ENCODE measurements around the gene TWIST2.

The TWIST2 gene

GRCh38 chr2:238848976-238849853 lies 1.3 kb downstream of the TWIST2 start:
- H3K9ac ChIP-seq (ENCODE audit: low read length), result no peak overlapping the region
- no peak overlapping the region for H3K27ac ChIP-seq (ENCODE audit: low read length)
- H3K4me2 ChIP-seq (ENCODE audit: low read depth, low read length), result no peak overlapping the region

GRCh38 chr2:238850091-238850490 lies 2.2 kb downstream of the TWIST2 start:
- H3K9me3 ChIP-seq (replicated peaks; ENCODE audit: insufficient read depth, low read length), result no peaks in the 10 kb centered on the region
- no peaks in the 10 kb centered on the region for H3K79me2 ChIP-seq (ENCODE audit: low read length)
- H4K20me1 ChIP-seq (ENCODE audit: insufficient read depth, low read length), result no peaks in the 10 kb centered on the region
- no peaks in the 10 kb centered on the region for H3K4me1 ChIP-seq (ENCODE audit: low read length)
- TF ChIP-seq CTCF (IDR thresholded peaks at IDR 0.05; ENCODE audit: low read length), result no peak
- TF ChIP-seq EZH2phosphoT487 (IDR thresholded peaks at IDR 0.05; ENCODE audit: low read length), result no peak
- TF ChIP-seq EZH2 (optimal IDR thresholded peaks at IDR 0.05; ENCODE audit: low read depth, low read length), result no peak
- DNase-seq, result no peak
- H2AFZ ChIP-seq (ENCODE audit: low read length), result no peak overlapping the region
- H3K27me3 ChIP-seq (replicated peaks; ENCODE audit: insufficient read depth, low read length), result peaks cover 42% of the 10 kb centered on the region
- no peak overlapping the region for H3K4me3 ChIP-seq (ENCODE audit: low read length)
- H3K4me2 ChIP-seq (ENCODE audit: low read depth, low read length), result no peak overlapping the region
- no peaks in the 10 kb centered on the region for H3K36me3 ChIP-seq (replicated peaks; ENCODE audit: insufficient read depth, low read length)
- no peaks in the 10 kb centered on the region for H3F3A ChIP-seq (ENCODE audit: insufficient read depth, low read length)
- no peak overlapping the region for H3K9ac ChIP-seq (ENCODE audit: low read length)
- H3K27ac ChIP-seq (ENCODE audit: low read length), result no peak overlapping the region
- H3K9me2 ChIP-seq (replicated peaks; ENCODE audit: insufficient read depth, low read length), result no peaks in the 10 kb centered on the region

More at GRCh38 chr2:238848976-238849853, 1.3 kb downstream of the TWIST2 start:
- H3K79me2 ChIP-seq (ENCODE audit: low read length), result no peaks in the 10 kb centered on the region
- no peaks in the 10 kb centered on the region for H3K36me3 ChIP-seq (replicated peaks; ENCODE audit: insufficient read depth, low read length)
- H3K4me1 ChIP-seq (ENCODE audit: low read length), result no peaks in the 10 kb centered on the region
- TF ChIP-seq CTCF (IDR thresholded peaks at IDR 0.05; ENCODE audit: low read length) (no peak), EZH2phosphoT487 (IDR thresholded peaks at IDR 0.05; ENCODE audit: low read length) (no peak), EZH2 (optimal IDR thresholded peaks at IDR 0.05; ENCODE audit: low read depth, low read length) (no peak)
- H4K20me1 ChIP-seq (ENCODE audit: insufficient read depth, low read length), result no peaks in the 10 kb centered on the region
- peaks cover 33% of the 10 kb centered on the region for H3K27me3 ChIP-seq (replicated peaks; ENCODE audit: insufficient read depth, low read length)
- H3F3A ChIP-seq (ENCODE audit: insufficient read depth, low read length), result no peaks in the 10 kb centered on the region
- no peaks in the 10 kb centered on the region for H3K9me2 ChIP-seq (replicated peaks; ENCODE audit: insufficient read depth, low read length)
- DNase-seq, result no peak
- no peak overlapping the region for H2AFZ ChIP-seq (ENCODE audit: low read length)
- H3K9me3 ChIP-seq (replicated peaks; ENCODE audit: insufficient read depth, low read length), result no peaks in the 10 kb centered on the region
- no peak overlapping the region for H3K4me3 ChIP-seq (ENCODE audit: low read length)

GRCh38 chr2:238851026-238851425 lies 3.1 kb downstream of the TWIST2 start:
- Histone ChIP-seq H3K9me3 (replicated peaks; ENCODE audit: insufficient read depth, low read length) (no peaks in the 10 kb centered on the region), H3K9ac (ENCODE audit: low read length) (no peak overlapping the region), H3K27ac (ENCODE audit: low read length) (no peak overlapping the region), H4K20me1 (ENCODE audit: insufficient read depth, low read length) (no peaks in the 10 kb centered on the region), H3K4me2 (ENCODE audit: low read depth, low read length) (no peak overlapping the region), H3K36me3 (replicated peaks; ENCODE audit: insufficient read depth, low read length) (no peaks in the 10 kb centered on the region), H3K27me3 (replicated peaks; ENCODE audit: insufficient read depth, low read length) (peaks cover 51% of the 10 kb centered on the region), H3K79me2 (ENCODE audit: low read length) (no peaks in the 10 kb centered on the region), H2AFZ (ENCODE audit: low read length) (no peak overlapping the region), H3F3A (ENCODE audit: insufficient read depth, low read length) (no peaks in the 10 kb centered on the region), H3K9me2 (replicated peaks; ENCODE audit: insufficient read depth, low read length) (no peaks in the 10 kb centered on the region), H3K4me3 (ENCODE audit: low read length) (no peak overlapping the region), H3K4me1 (ENCODE audit: low read length) (no peaks in the 10 kb centered on the region)
- DNase-seq, result no peak
- no peak for TF ChIP-seq EZH2 (optimal IDR thresholded peaks at IDR 0.05; ENCODE audit: low read depth, low read length)
- no peak for TF ChIP-seq EZH2phosphoT487 (IDR thresholded peaks at IDR 0.05; ENCODE audit: low read length)
- no peak for TF ChIP-seq CTCF (IDR thresholded peaks at IDR 0.05; ENCODE audit: low read length)
